Heart right ventricle (tissue), 16 donors: ENCODE results near the gene VAV1. TPM values are rescaled to one million over a fixed set of nuclear protein-coding genes. Genes with fewer than 3 reads are reported as not detected.
A peak's percentile ranks its signal among the peaks of the same experiment; 100 is the strongest.

ENCODE experiments used
- ATAC-seq, 8 donors: fragments of 200-7000 bp; cut with Tn5 transposase; one replicate each; pipeline ENCODE4 v1.9.1; 2020; ENCODE audit warnings: mild to moderate bottlenecking in 8 of 8, moderate library complexity in 8 of 8, moderate number of reproducible peaks in 1 of 8
- DNase-seq, 2 donors: peaks; one replicate each; pipeline ENCODE4 v3.0.0-alpha.2; 2020
- H3K27ac ChIP-seq, 10 donors: fragments of 200-600 bp; sonication (generic) in 2 of 10; one replicate each; pipeline versions ENCODE4 v1.5.0 to v1.8.0; 2020 to 2022; ENCODE audit warnings: mild to moderate bottlenecking in 3 of 10
- H3K27me3 ChIP-seq, 7 donors: fragments of 200-600 bp; one replicate each; pipeline ENCODE4 v1.8.0; 2021 to 2022; ENCODE audit warnings: mild to moderate bottlenecking in 2 of 7
- H3K36me3 ChIP-seq, 9 donors: fragments of 200-600 bp; sonication (generic) in 1 of 9; one replicate each; pipeline versions ENCODE4 v1.5.0 to v1.8.0; 2020 to 2022; ENCODE audit warnings: mild to moderate bottlenecking in 2 of 9
- H3K4me1 ChIP-seq, 9 donors: fragments of 200-600 bp; sonication (generic) in 1 of 9; one replicate each; pipeline versions ENCODE4 v1.5.0 to v1.8.0; 2020 to 2022; ENCODE audit warnings: mild to moderate bottlenecking in 4 of 9
- H3K4me3 ChIP-seq, 10 donors: fragments of 200-600 bp; sonication (generic) in 2 of 10; one replicate each; pipeline versions ENCODE4 v1.5.0 to v1.8.0; 2020 to 2022; ENCODE audit warnings: mild to moderate bottlenecking in 7 of 10, moderate library complexity in 2 of 10
- H3K9me3 ChIP-seq, 11 donors: fragments of 200-600 bp in 10 of 11; sonication (generic) in 2 of 11; one replicate each; pipeline versions ENCODE4 v1.5.0 to v1.8.0; 2013 to 2022; ENCODE audit warnings: mild to moderate bottlenecking in 2 of 11, control low read depth in 1 of 11, moderate library complexity in 1 of 11
- CTCF ChIP-seq, 9 donors: fragments of 200-600 bp; sonication (generic) in 2 of 9; IDR thresholded peaks; one replicate each; pipeline versions ENCODE4 v1.5.0 to v1.8.0; 2021 to 2022; ENCODE audit warnings: antibody characterized with exemption in 9 of 9, mild to moderate bottlenecking in 5 of 9, moderate library complexity in 1 of 9
- WGBS, 2 donors: extraction: QIAGEN DNeasy Blood & Tissue Kit; methylation state at CpG; one replicate each; pipeline ENCODE4 v1.1.7; 2013; ENCODE audit warnings: inconsistent platforms in 1 of 2; 5-methylcytosine and 5-hydroxymethylcytosine counted together
- intact Hi-C, 10 donors: fragments of 100-400 bp; cut with DNase I; formaldehyde crosslinking; loops; one replicate each; pipeline versions ENCODE4 v1.11.1 to v1.14.2; 2022
- polyA plus RNA-seq, 2 donors: library from polyadenylated mRNA; stranded (reverse); fragments of 200-250 nt; gene quantifications; one replicate each; pipeline ENCODE4 v1.2.3, GENCODE V29; 2013
- total RNA-seq, 10 donors: library from RNA; stranded (reverse); fragmentation: NEBNext Ultra II Directional in 3 of 10; extraction: Animal tissue kit (Norgen Biotek cat#: 25700) in 3 of 10; gene quantifications; one replicate each; pipeline versions ENCODE4 v1.2.1 to v1.2.4, GENCODE V29; 2021 to 2023
- donor health status: Arrhythmogenic right ventricular cardiomyopathy.
- donor health status: ischemic (EF 13 %, LVEDD 7.1; RV severe dilation, severe dysfunction).
- donor health status: healthy with polysubstance abuse.
- donor health status: DM: no; HTN: yes; CAD: no.
- donor health status: DM: no; HTN: no; CAD: no.
- donor health status: ischemic (EF 25% LVEDD 6.9; RV normal size, moderate dysfunction).
- donor health status: ischemic (EF 25% LVEDD 5.7; RV mildly dilated, moderate dysfunction).
- donor health status: healthy.
- donor health status: DM: yes; HTN: yes; CAD: no.
- donor health status: Ischemic cardiomyopathy.
- donor health status: ischemic (EF 35%, LVEDD 5.7; RV mildly dilated, moderate dysfunction).
- donor health status: nonischemic (EF 11% LVEDD 7.7; RV severe dilation, severe dysfunction).
- donor health status: DM: yes; HTN: yes; CAD: no.
- donor health status: PGD.
- donor health status: ischemic (EF 29% LVEDD 5.4; RV normal size, mild dysfunction).
- donor health status: nonischemic (EF 23%, LVEDD 6.1; RV moderate dilation, normal function).

VAV1 gene
- total and polyA plus RNA-seq, 12 donors, result 0.45 to 11.0 (median 1.4) TPM

- 89 to 100% methylated on average over 1 of the region's 1 CpG for WGBS, 2 donors
- H3K27me3 ChIP-seq, result peaks cover 0 to 15% (median 4%) of the 10 kb centered on the region in 7 donors
- no peak overlapping the region for H3K4me3 ChIP-seq
- ATAC-seq (no peak), DNase-seq (no peak)
- TF ChIP-seq CTCF (IDR thresholded peaks at IDR 0.05), result no peak
- no peaks in the 10 kb centered on the region for H3K4me1 ChIP-seq
- H3K27ac ChIP-seq, result no peak overlapping the region
- peaks cover 0 to 12% (median 0%) of the 10 kb centered on the region in 11 donors for H3K9me3 ChIP-seq
- intact Hi-C loops, result no loop called here
- no peaks in the 10 kb centered on the region for H3K36me3 ChIP-seq
These were observed 36.0 kb downstream of the VAV1 start for GRCh38 chr19:6808494-6808893.

- ATAC-seq, result no peak
- peaks cover 0 to 9% (median 0%) of the 10 kb centered on the region in 7 donors for H3K27me3 ChIP-seq
- 67 to 75% methylated on average over 4 of the region's 4 CpGs for WGBS, 2 donors
These were observed 36.8 kb downstream of the VAV1 start for GRCh38 chr19:6809262-6809661.

GRCh38 chr19:6811378-6811777 is 38.9 kb downstream of the VAV1 start:
- peaks cover 0 to 12% (median 0%) of the 10 kb centered on the region in 11 donors for H3K9me3 ChIP-seq
- 81 to 89% methylated on average over 3 of the region's 3 CpGs for WGBS, 2 donors
- H3K27ac ChIP-seq, result no peak overlapping the region
- DNase-seq (no peak), ATAC-seq (no peak)
- no peaks in the 10 kb centered on the region for H3K36me3 ChIP-seq
- no peak overlapping the region for H3K4me3 ChIP-seq
- intact Hi-C loops, result no loop called here
- no peaks in the 10 kb centered on the region for H3K4me1 ChIP-seq
- no peak for TF ChIP-seq CTCF (IDR thresholded peaks at IDR 0.05)
- H3K27me3 ChIP-seq, result peaks cover 0 to 5% (median 0%) of the 10 kb centered on the region in 7 donors

More at GRCh38 chr19:6809262-6809661, 36.8 kb downstream of the VAV1 start:
- no peaks in the 10 kb centered on the region for H3K4me1 ChIP-seq
- intact Hi-C loops, result no loop called here
- TF ChIP-seq CTCF (IDR thresholded peaks at IDR 0.05), result no peak
- H3K27ac ChIP-seq, result no peak overlapping the region
- peaks cover 0 to 12% (median 0%) of the 10 kb centered on the region in 11 donors for H3K9me3 ChIP-seq
- DNase-seq, result no peak
- no peaks in the 10 kb centered on the region for H3K36me3 ChIP-seq
- no peak overlapping the region for H3K4me3 ChIP-seq

GRCh38 chr19:6811906-6812305 is 39.4 kb downstream of the VAV1 start:
- intact Hi-C loops, result no loop called here

More at GRCh38 chr19:6811906-6812305, 39.4 kb downstream of the VAV1 start:
- ATAC-seq, result peak in 1 of 8 donors; percentile 46
- no peak for DNase-seq
- Histone ChIP-seq H3K9me3 (peaks cover 0 to 12% (median 0%) of the 10 kb centered on the region in 11 donors), H3K4me1 (no peaks in the 10 kb centered on the region), H3K27ac (no peak overlapping the region), H3K36me3 (no peaks in the 10 kb centered on the region), H3K4me3 (no peak overlapping the region), H3K27me3 (peaks cover 0 to 3% (median 0%) of the 10 kb centered on the region in 7 donors)
- 25 to 27% methylated on average over 2 of the region's 2 CpGs for WGBS, 2 donors
- TF ChIP-seq CTCF (IDR thresholded peaks at IDR 0.05), result no peak
